ENCODE measurements around the gene SORBS2. TPM values are rescaled to one million over a fixed set of nuclear protein-coding genes. Genes with fewer than 3 reads are reported as not detected.

SORBS2 gene
- total and polyA plus RNA-seq, 2 of the 8 experiments (the other 6 are each of a cell fraction or from before 2014, with no cell fraction given): 73.0 to 87.1 TPM

DNA sequence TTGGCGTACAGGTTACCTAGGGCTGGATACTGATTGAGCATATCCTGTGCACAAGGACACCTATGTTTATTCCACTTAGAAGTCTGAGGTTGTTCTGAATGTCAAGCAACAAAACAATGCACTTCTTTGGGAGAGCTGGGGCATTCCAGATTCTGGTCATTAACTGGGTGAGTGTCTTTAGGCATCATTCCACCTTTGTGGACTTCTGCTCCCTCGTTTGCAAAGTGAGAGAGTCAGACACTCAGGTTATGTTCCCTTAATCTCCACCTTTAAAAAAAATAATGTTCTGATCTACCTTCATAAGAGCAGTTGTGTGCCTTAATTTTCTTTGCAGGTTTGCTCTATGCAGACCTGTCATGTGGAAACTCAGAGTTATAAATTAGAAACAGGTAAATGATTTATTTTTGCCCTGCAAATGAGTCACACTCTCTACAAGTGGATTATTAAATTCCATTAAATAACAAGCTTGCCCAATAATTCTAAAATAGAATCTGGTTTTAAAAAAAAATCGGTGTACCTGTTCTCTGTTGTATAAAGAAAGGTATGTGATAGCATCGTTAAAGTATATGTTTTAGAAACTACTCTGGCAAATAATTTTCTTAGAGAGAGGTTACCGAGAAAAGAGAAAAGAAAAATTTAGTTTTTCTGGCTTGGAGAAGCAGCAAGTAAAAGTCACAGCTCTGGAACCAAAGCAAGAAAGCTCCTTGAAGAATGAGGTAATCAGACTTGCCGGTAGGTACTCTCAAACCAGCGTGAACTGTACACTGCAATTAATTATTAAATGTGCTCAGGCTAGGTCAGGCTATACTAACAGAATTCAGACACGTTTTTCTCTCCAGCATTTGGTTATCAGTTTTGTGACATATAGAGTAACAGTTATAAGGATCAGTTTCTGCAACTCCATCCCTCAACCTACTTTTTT is 93.2 kb downstream of the SORBS2 start:
- Histone ChIP-seq H3K23me2 (ENCODE audit: low read depth, low read length) (no peaks in the 10 kb centered on the region), H3K79me2 (ENCODE audit: control insufficient read depth in 1 of 2, insufficient read depth in 2 of 2, low read length in 2 of 2) (no peaks in the 10 kb centered on the region; a peak in 1 of 4 replicates), H3K4me2 (ENCODE audit: insufficient read depth in 1 of 2, low read depth in 2 of 2, low read length in 2 of 2) (no peak overlapping the region), H3K4ac (replicated peaks; ENCODE audit: insufficient read length, low read depth, low read length) (no peak overlapping the region), H2AFZ (ENCODE audit: low read length) (no peak overlapping the region), H4K91ac (replicated peaks; ENCODE audit: insufficient read length, low read length) (no peak overlapping the region), H3K23ac (ENCODE audit: insufficient read length) (no peak overlapping the region), H3K27ac (ENCODE audit: low read depth, low read length) (no peak overlapping the region), H2BK120ac (replicated peaks; ENCODE audit: low read depth, low read length) (no peak overlapping the region), H4K8ac (ENCODE audit: extremely low read depth, insufficient read depth, low read length) (no peak overlapping the region), H3K79me1 (ENCODE audit: low read depth, low read length) (no peaks in the 10 kb centered on the region), H3K4me3 (ENCODE audit: extremely low read depth in 1 of 4, insufficient read depth in 2 of 4, low read depth in 3 of 4, low read length in 4 of 4) (no peak overlapping the region), H2AK5ac (ENCODE audit: low read depth, low read length) (0 out of 2 replicates have a peak overlapping the region, but pooled peaks have one; percentile 17), H3K27me3 (replicated peaks in 1 of 4; ENCODE audit: control insufficient read depth in 3 of 4, extremely low read depth in 1 of 4, insufficient read depth in 3 of 4, low read length in 3 of 4) (no peaks in the 10 kb centered on the region), H3K14ac (ENCODE audit: insufficient read length) (no peak overlapping the region), H2BK20ac (ENCODE audit: low read length) (no peak overlapping the region), H3K4me1 (replicated peaks in 1 of 4; ENCODE audit: control insufficient read depth in 3 of 4, insufficient read depth in 4 of 4, low read length in 3 of 4) (no peaks in the 10 kb centered on the region), H2BK15ac (ENCODE audit: low read length) (no peak overlapping the region), H3K18ac (ENCODE audit: extremely low read depth, low read length) (no peak overlapping the region), H3K9ac (replicated peaks in 1 of 4; ENCODE audit: extremely low read depth in 1 of 4, low read depth in 3 of 4, low read length in 3 of 4) (no peak overlapping the region), H3K9me3 (ENCODE audit: insufficient read depth in 2 of 2, low read depth in 1 of 2, low read length in 1 of 2) (no peaks in the 10 kb centered on the region), H2BK5ac (ENCODE audit: low read depth, low read length) (no peak overlapping the region), H3K56ac (replicated peaks; ENCODE audit: insufficient read length, low read depth, low read length) (no peak overlapping the region), H3K36me3 (ENCODE audit: control insufficient read depth in 2 of 4, insufficient read depth in 4 of 4, low read length in 3 of 4) (no peaks in the 10 kb centered on the region; a peak in 1 of 8 replicates), H4K5ac (ENCODE audit: insufficient read length, low read depth, low read length) (no peak overlapping the region), H2BK12ac (ENCODE audit: low read depth, low read length) (no peak overlapping the region), H4K20me1 (replicated peaks in 1 of 2; ENCODE audit: control insufficient read depth in 1 of 2, insufficient read depth in 2 of 2, low read length in 2 of 2) (no peaks in the 10 kb centered on the region)
- FAIRE-seq (no peak), DNase-seq (ENCODE audit: low read depth in 1 of 2, low spot score in 2 of 2) (no peak)
- POLR2A ChIA-PET (ENCODE audit: partially characterized antibody): no interaction called here
- 82% methylated on average over 8 of the region's 8 CpGs; no CpG with 5 or more reads in 1 of the 2 experiments for WGBS, 2 experiments (ENCODE audit: extremely low coverage in 1 of 2, insufficient coverage in 1 of 2, insufficient read length in 1 of 2, insufficient replicate concordance in 2 of 2, low coverage in 1 of 2, low lambda C conversion rate in 2 of 2, missing lambda C conversion rate in 1 of 2)
- CTCF ChIA-PET (ENCODE audit: partially characterized antibody): interaction anchor here (0.6 to 0.7 kb wide), 3 partner anchors 111 to 175 kb away, joined by 3 to 4 read pairs (median 3); no protein-coding TSS in a partner anchor
- TF ChIP-seq YY1 (IDR thresholded peaks at IDR 0.05; ENCODE audit: low read depth, low read length) (no peak), EGR1 (IDR thresholded peaks at IDR 0.05; ENCODE audit: borderline replicate concordance, low read depth, low read length) (no peak), TCF12 (IDR thresholded peaks at IDR 0.05; ENCODE audit: low read depth, low read length) (no peak)
